GM12878 (cell line): ENCODE measurements around the gene GPRIN1. TPM values are rescaled to one million over a fixed set of nuclear protein-coding genes. Genes with fewer than 3 reads are reported as not detected.

Experiments used
- ATAC-seq: fragments of 200-7000 bp; cut with Tn5 transposase; 3 replicates; pipeline ENCODE4 v1.9.1; 2020; ENCODE audit warnings: mild to moderate bottlenecking, moderate library complexity
- BruUV-seq: library from RNA; stranded (reverse); fragments of 400-500 nt; replicated peaks from 2 replicates; lab custom pipeline; 2021; lab: Mats Ljungman, UMichigan
- CTCF ChIA-PET: fragments of 300-600 bp; sonication (Branson Sonifier 250); formaldehyde crosslinking; extraction: SDS; loops from one replicate; lab custom pipeline; 2021; ENCODE audit warnings: inconsistent platforms; lab: Yijun Ruan, JAX
- POLR2A ChIA-PET: fragments of 350-600 bp; formaldehyde crosslinking; extraction: SDS; loops from one replicate; lab custom pipeline; 2021; ENCODE audit warnings: inconsistent platforms; lab: Charles Lee
- RAD21 ChIA-PET: fragments of 300-600 bp; sonication (Branson Sonifier 250); formaldehyde crosslinking; loops from one replicate; lab custom pipeline; 2023; ENCODE audit warnings: antibody characterized with exemption; ENCODE audit not compliant: unreplicated experiment; lab: Charles Lee
- SMC1A ChIA-PET: fragments of 300-600 bp; sonication (Branson Sonifier 250); formaldehyde crosslinking; loops from one replicate; lab custom pipeline; 2023; ENCODE audit not compliant: unreplicated experiment, uncharacterized antibody; lab: Charles Lee
- DNase-seq: peaks from one replicate; pipeline ENCODE4 v3.0.0-alpha.2; 2011; ENCODE audit warnings: low read depth, low spot score
- FAIRE-seq: peaks from 3 replicates; lab custom pipeline; 2011; peaks lifted over from hg19 to GRCh38; lab: Jason Lieb, UNC
- H2AFZ ChIP-seq: 2 replicates; pipeline ENCODE4 v1.6.0; 2011; ENCODE audit warnings: low read depth, low read length, control low read depth; ENCODE audit not compliant: control insufficient read depth
- H3K27ac ChIP-seq: 2 replicates; pipeline ENCODE4 v1.5.1; 2011; ENCODE audit warnings: control low read depth; ENCODE audit not compliant: control insufficient read depth, insufficient read depth
- H3K27me3 ChIP-seq, 2 experiments: replicated peaks in 1 of 2; 2 replicates each; pipeline versions ENCODE4 v1.6.0 to v1.6.1; 2011; ENCODE audit warnings: low read length in 1 of 2; ENCODE audit not compliant: control insufficient read depth in 2 of 2, insufficient read depth in 2 of 2
- H3K36me3 ChIP-seq, 2 experiments: 2 replicates each; pipeline ENCODE4 v1.5.1; 2011; ENCODE audit warnings: low read length in 1 of 2; ENCODE audit not compliant: control insufficient read depth in 2 of 2, insufficient read depth in 2 of 2
- H3K4me1 ChIP-seq: 2 replicates; pipeline ENCODE4 v1.6.1; 2011; ENCODE audit warnings: mild to moderate bottlenecking, low read length, moderate library complexity, mixed read lengths; ENCODE audit not compliant: control insufficient read depth, insufficient read depth
- H3K4me2 ChIP-seq: 2 replicates; pipeline ENCODE4 v1.6.0; 2011; ENCODE audit warnings: control low read depth; ENCODE audit not compliant: control insufficient read depth, insufficient read depth
- H3K4me3 ChIP-seq: fragments of 200-600 bp; sonication (generic); 2 replicates; pipeline ENCODE4 v1.5.1; 2016
- H3K79me2 ChIP-seq: 2 replicates; pipeline ENCODE4 v1.6.0; 2011; ENCODE audit warnings: low read length; ENCODE audit not compliant: control insufficient read depth, insufficient read depth
- H3K9ac ChIP-seq: 2 replicates; pipeline ENCODE4 v1.8.0; 2011; ENCODE audit warnings: low read length, control low read depth, mixed read lengths; ENCODE audit not compliant: control insufficient read depth, insufficient read depth
- H3K9me3 ChIP-seq: replicated peaks from 3 replicates; pipeline ENCODE4 v1.5.1; 2011; ENCODE audit warnings: mild to moderate bottlenecking, low read length; ENCODE audit not compliant: control insufficient read depth, insufficient read depth
- H4K20me1 ChIP-seq: 2 replicates; pipeline ENCODE4 v1.6.0; 2011; ENCODE audit not compliant: control insufficient read depth, insufficient read depth
- ATF7 ChIP-seq: fragments of 450-650 bp; IDR thresholded peaks from 2 replicates; pipeline ENCODE4 v1.6.1; 2016; ENCODE audit warnings: low read depth, mild to moderate bottlenecking
- EZH2 ChIP-seq: IDR thresholded peaks from 2 replicates; pipeline ENCODE4 v1.6.1; 2012; ENCODE audit warnings: low read depth, mild to moderate bottlenecking, control low read depth, inconsistent platforms, low read length, borderline replicate concordance; ENCODE audit not compliant: control insufficient read depth
- HDAC2 ChIP-seq: fragments of 200-600 bp; sonication (generic); IDR thresholded peaks from 2 replicates; pipeline ENCODE4 v1.6.1; 2017
- NBN ChIP-seq: fragments of 450-650 bp; IDR thresholded peaks from 2 replicates; pipeline ENCODE4 v1.6.1; 2016
- NKRF ChIP-seq: fragments of 450-650 bp; conservative IDR thresholded peaks from 2 replicates; pipeline ENCODE4 v1.6.1; 2017; ENCODE audit warnings: mild to moderate bottlenecking, moderate library complexity
- POLR2AphosphoS2 ChIP-seq: IDR thresholded peaks from 2 replicates; pipeline ENCODE4 v1.6.1; 2011; ENCODE audit warnings: low read depth, mild to moderate bottlenecking, low read length, improper control_type of control experiment, moderate library complexity
- RAD21 ChIP-seq: IDR thresholded peaks from 2 replicates; pipeline ENCODE4 v1.6.1; 2011; ENCODE audit warnings: mild to moderate bottlenecking, low read depth, low read length, moderate library complexity; ENCODE audit not compliant: insufficient read depth
- REST ChIP-seq: IDR thresholded peaks from 2 replicates; pipeline ENCODE4 v1.6.1; 2012; ENCODE audit warnings: mild to moderate bottlenecking, low read depth, low read length
- SMC3 ChIP-seq: IDR thresholded peaks from 2 replicates; pipeline ENCODE4 v1.6.1; 2011; ENCODE audit warnings: low read length, improper control_type of control experiment, borderline replicate concordance
- SREBF1 ChIP-seq: IDR thresholded peaks from 2 replicates; pipeline ENCODE4 v1.6.1; 2012; ENCODE audit warnings: mild to moderate bottlenecking, low read length
- YY1 ChIP-seq: IDR thresholded peaks from 2 replicates; pipeline ENCODE4 v1.6.1; 2011; ENCODE audit warnings: low read depth, mild to moderate bottlenecking, low read length
- WGBS: methylation state at CpG from one replicate; pipeline ENCODE4 v1.1.6; 2016; ENCODE audit warnings: low lambda C conversion rate; ENCODE audit not compliant: insufficient replicate concordance, insufficient coverage; ENCODE audit errors: missing lambda C conversion rate; 5-methylcytosine and 5-hydroxymethylcytosine counted together
- in situ Hi-C: fragments of 300-500 bp; cut with MboI; formaldehyde crosslinking; loops from 9 replicates; pipeline ENCODE4 v1.14.3; 2018; ENCODE audit warnings: mixed read lengths
- intact Hi-C: fragments of 100-400 bp; cut with micrococcal nuclease; formaldehyde crosslinking; loops from one replicate; pipeline ENCODE4 v1.14.2; 2022; ENCODE audit not compliant: unreplicated experiment
- polyA plus RNA-seq, 11 experiments: library from polyadenylated mRNA; depleted of rRNA in 4 of 11; unstranded in 6 of 11; stranded (reverse) in 5 of 11; fragments of >200 nt; fragmentation: Nextera tagmentation in 4 of 11; fragmentation: Illumina TruSeq in 1 of 11; extraction: Ambion mirVana in 4 of 11; extraction: Trizol in 1 of 11; gene quantifications; 1 replicate in 1 of 11; 2 replicates in 10 of 11; pipeline versions ENCODE4 v1.2.1 to v1.2.3, GENCODE V29; 2011 to 2016; ENCODE audit warnings: inconsistent platforms in 2 of 11, missing spikeins in 2 of 11, low read depth in 1 of 11
- total RNA-seq, 4 experiments: library from RNA; depleted of rRNA in 3 of 4; stranded (reverse); fragments of >200 nt in 3 of 4; fragmentation: Illumina TruSeq in 1 of 4; extraction: Trizol in 1 of 4; gene quantifications; 2 replicates each; pipeline versions ENCODE4 v1.2.1 to v1.2.3, GENCODE V29; 2013 to 2021
- TF ChIP-seq, protein P1 (sequence below): IDR thresholded peaks from 2 replicates; pipeline ENCODE4 v1.6.1; 2011; ENCODE audit warnings: mild to moderate bottlenecking, low read depth, low read length, moderate library complexity; ENCODE audit not compliant: insufficient replicate concordance
- TF ChIP-seq, protein P2 (sequence below): fragments of 450-650 bp; IDR thresholded peaks from 2 replicates; pipeline ENCODE4 v1.6.1; 2017; ENCODE audit warnings: low read depth, mild to moderate bottlenecking, moderate library complexity

Gene GPRIN1
- total and polyA plus RNA-seq, 10 of the 15 experiments (the other 5 are each of a cell fraction or from before 2014, with no cell fraction given) = 0.52 to 16.3 (median 4.5) TPM

DNA sequence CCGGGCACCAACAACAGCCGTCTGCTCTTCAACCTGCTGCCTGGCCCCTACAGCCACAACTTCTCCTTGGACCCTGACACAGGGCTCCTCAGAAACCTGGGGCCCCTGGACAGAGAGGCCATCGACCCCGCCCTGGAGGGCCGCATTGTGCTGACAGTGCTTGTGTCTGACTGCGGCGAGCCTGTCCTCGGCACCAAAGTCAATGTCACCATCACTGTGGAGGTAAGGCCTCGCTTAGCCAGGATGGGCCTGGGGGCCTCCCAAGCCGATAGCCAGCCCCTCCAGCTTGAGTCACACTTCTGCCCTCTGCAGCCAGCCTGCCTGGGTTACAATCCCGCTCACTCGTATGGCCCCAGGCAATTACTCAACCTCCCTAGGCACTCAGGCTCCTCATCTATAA is 28.6 kb downstream of the GPRIN1 start:
- ChIA-PET POLR2A (no interaction called here), RAD21 (no interaction called here), SMC1A (no interaction called here), CTCF (no interaction called here)
- Histone ChIP-seq H3K27ac (no peak overlapping the region), H3K27me3 (no peaks in the 10 kb centered on the region), H3K9ac (no peak overlapping the region), H3K4me3 (no peak overlapping the region), H2AFZ (no peak overlapping the region), H3K79me2 (no peaks in the 10 kb centered on the region), H4K20me1 (no peaks in the 10 kb centered on the region), H3K4me2 (no peak overlapping the region), H3K9me3 (peaks cover 8% of the 10 kb centered on the region; the same call in 2 of the 3 replicates), H3K4me1 (no peaks in the 10 kb centered on the region), H3K36me3 (no peaks in the 10 kb centered on the region)
- in situ Hi-C loops (loop anchor here (25.0 kb wide), 1 partner anchor 844 kb away; no protein-coding TSS in a partner anchor), intact Hi-C loops (no loop called here)
- TF ChIP-seq NBN (no peak), SMC3 (no peak), REST (no peak), NKRF (no peak), ATF7 (no peak), YY1 (no peak), SREBF1 (no peak), POLR2AphosphoS2 (no peak), RAD21 (no peak), EZH2 (no peak), HDAC2 (no peak)
- TF ChIP-seq, protein P1, sequence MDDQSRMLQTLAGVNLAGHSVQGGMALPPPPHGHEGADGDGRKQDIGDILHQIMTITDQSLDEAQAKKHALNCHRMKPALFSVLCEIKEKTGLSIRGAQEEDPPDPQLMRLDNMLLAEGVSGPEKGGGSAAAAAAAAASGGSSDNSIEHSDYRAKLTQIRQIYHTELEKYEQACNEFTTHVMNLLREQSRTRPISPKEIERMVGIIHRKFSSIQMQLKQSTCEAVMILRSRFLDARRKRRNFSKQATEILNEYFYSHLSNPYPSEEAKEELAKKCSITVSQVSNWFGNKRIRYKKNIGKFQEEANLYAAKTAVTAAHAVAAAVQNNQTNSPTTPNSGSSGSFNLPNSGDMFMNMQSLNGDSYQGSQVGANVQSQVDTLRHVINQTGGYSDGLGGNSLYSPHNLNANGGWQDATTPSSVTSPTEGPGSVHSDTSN = no peak
- TF ChIP-seq, protein P2, sequence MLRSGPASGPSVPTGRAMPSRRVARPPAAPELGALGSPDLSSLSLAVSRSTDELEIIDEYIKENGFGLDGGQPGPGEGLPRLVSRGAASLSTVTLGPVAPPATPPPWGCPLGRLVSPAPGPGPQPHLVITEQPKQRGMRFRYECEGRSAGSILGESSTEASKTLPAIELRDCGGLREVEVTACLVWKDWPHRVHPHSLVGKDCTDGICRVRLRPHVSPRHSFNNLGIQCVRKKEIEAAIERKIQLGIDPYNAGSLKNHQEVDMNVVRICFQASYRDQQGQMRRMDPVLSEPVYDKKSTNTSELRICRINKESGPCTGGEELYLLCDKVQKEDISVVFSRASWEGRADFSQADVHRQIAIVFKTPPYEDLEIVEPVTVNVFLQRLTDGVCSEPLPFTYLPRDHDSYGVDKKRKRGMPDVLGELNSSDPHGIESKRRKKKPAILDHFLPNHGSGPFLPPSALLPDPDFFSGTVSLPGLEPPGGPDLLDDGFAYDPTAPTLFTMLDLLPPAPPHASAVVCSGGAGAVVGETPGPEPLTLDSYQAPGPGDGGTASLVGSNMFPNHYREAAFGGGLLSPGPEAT = no peak
- no peak for FAIRE-seq
- DNase-seq = no peak
- no TSS peak for BruUV-seq
- WGBS = 76% methylated on average over 12 of the region's 12 CpGs
- no peak for ATAC-seq
